AG04449 (cell line): ENCODE measurements around the gene IL6ST.

Source experiments
- CTCF ChIA-PET: fragments of 350-600 bp; formaldehyde crosslinking; extraction: SDS; loops from one replicate; lab custom pipeline; 2021; ENCODE audit warnings: antibody characterized with exemption; lab: Yijun Ruan, JAX
- POLR2A ChIA-PET: fragments of 400-600, 350-600 bp; formaldehyde crosslinking; extraction: SDS; loops from one replicate; lab custom pipeline; 2020; ENCODE audit warnings: antibody characterized with exemption, inconsistent platforms; lab: Yijun Ruan, JAX
- DNase-seq: peaks from one replicate; pipeline ENCODE4 v3.0.0-alpha.2; 2010; ENCODE audit warnings: low read depth, low spot score
- H3K4me3 ChIP-seq: 2 replicates; pipeline ENCODE4 v1.5.1; 2011; ENCODE audit warnings: low read depth, mild to moderate bottlenecking, control low read depth, low read length
- TF ChIP-seq, protein P1 (sequence below): IDR thresholded peaks from one replicate; pipeline ENCODE4 v1.5.1; 2011; ENCODE audit warnings: mild to moderate bottlenecking, moderate library complexity, low read length, control low read depth, inconsistent platforms; ENCODE audit not compliant: insufficient read depth; ENCODE audit errors: missing control alignments

Gene IL6ST

GRCh38 chr5:55899344-55899743 is 95.4 kb downstream of the IL6ST start:
- no peak overlapping the region for H3K4me3 ChIP-seq
- TF ChIP-seq, protein P1, sequence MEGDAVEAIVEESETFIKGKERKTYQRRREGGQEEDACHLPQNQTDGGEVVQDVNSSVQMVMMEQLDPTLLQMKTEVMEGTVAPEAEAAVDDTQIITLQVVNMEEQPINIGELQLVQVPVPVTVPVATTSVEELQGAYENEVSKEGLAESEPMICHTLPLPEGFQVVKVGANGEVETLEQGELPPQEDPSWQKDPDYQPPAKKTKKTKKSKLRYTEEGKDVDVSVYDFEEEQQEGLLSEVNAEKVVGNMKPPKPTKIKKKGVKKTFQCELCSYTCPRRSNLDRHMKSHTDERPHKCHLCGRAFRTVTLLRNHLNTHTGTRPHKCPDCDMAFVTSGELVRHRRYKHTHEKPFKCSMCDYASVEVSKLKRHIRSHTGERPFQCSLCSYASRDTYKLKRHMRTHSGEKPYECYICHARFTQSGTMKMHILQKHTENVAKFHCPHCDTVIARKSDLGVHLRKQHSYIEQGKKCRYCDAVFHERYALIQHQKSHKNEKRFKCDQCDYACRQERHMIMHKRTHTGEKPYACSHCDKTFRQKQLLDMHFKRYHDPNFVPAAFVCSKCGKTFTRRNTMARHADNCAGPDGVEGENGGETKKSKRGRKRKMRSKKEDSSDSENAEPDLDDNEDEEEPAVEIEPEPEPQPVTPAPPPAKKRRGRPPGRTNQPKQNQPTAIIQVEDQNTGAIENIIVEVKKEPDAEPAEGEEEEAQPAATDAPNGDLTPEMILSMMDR, result no peak
- POLR2A ChIA-PET, result no interaction called here
- CTCF ChIA-PET, result no interaction called here
- DNase-seq, result no peak

- CTCF ChIA-PET, result no interaction called here
- H3K4me3 ChIP-seq, result peak overlapping the region; percentile 34
These were observed 96.9 kb downstream of the IL6ST start for GRCh38 chr5:55897905-55898304.

GRCh38 chr5:55897206-55897894 is 97.4 kb downstream of the IL6ST start:
- POLR2A ChIA-PET, result interaction anchor here (0.6 to 0.9 kb wide), 2 partner anchors 44 to 665 kb away, joined by 3 read pairs; no protein-coding TSS in a partner anchor
- no peak for DNase-seq
- peak overlapping the region; percentile 34 for H3K4me3 ChIP-seq
- CTCF ChIA-PET, result no interaction called here
- TF ChIP-seq, protein P1, result no peak

More at GRCh38 chr5:55897905-55898304, 96.9 kb downstream of the IL6ST start:
- DNase-seq, result peak; percentile 96
- POLR2A ChIA-PET, result interaction anchor here (0.6 to 0.9 kb wide), 4 partner anchors 20 to 666 kb away, joined by 3 read pairs; no protein-coding TSS in a partner anchor
- TF ChIP-seq, protein P1, result no peak

- ChIA-PET CTCF (no interaction called here), POLR2A (no interaction called here)
- H3K4me3 ChIP-seq, result no peak overlapping the region
- DNase-seq, result no peak
- TF ChIP-seq, protein P1, result no peak
These were observed 98.1 kb downstream of the IL6ST start for GRCh38 chr5:55896663-55897062.

- POLR2A ChIA-PET, result no interaction called here
- CTCF ChIA-PET, result interaction anchor here (1.2 to 1.6 kb wide), 2 partner anchors 14 to 15 kb away, joined by 3 to 4 read pairs; no protein-coding TSS in a partner anchor
- no peak for DNase-seq
- H3K4me3 ChIP-seq, result no peak overlapping the region
- TF ChIP-seq, protein P1, result no peak
These were observed 98.5 kb downstream of the IL6ST start for GRCh38 chr5:55896238-55896637.

DNA sequence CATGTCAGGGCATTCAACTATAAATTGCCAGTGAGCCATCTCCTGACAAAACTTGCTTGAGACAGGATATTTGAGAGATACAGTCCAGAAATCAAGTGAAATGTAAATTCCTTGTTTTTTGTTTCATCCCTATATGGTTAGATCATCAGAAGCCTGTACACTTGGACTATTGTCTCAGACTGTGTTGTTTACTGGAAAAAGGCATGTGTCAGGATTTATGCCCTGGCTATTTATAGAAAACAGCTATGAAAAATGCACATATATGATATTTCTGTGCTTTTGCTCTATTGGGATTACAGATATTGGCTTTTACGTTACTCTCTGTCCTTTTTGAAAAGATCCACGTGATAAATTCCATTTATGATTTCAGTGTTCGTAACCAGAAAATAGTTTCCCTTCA is 99.4 kb downstream of the IL6ST start:
- ChIA-PET CTCF (interaction anchor here (1.2 to 1.6 kb wide), 2 partner anchors 13 to 16 kb away, joined by 3 to 4 read pairs; no protein-coding TSS in a partner anchor), POLR2A (no interaction called here)
- no peak for DNase-seq
- H3K4me3 ChIP-seq, result no peak overlapping the region
- TF ChIP-seq, protein P1, result no peak
